ENCODE data around the gene DUSP7. TPM values are rescaled to one million over a fixed set of nuclear protein-coding genes. Genes with fewer than 3 reads are reported as not detected.
A peak's percentile ranks its signal among the peaks of the same experiment; 100 is the strongest.

DUSP7 gene
- total RNA-seq, 1 experiment from 2014 or later, result 18.8 TPM

GRCh38 chr3:52056968-52057811 is 819 bp upstream of the DUSP7 start (continued):
- TF ChIP-seq ERG (CRISPR knock-in tag; IDR thresholded peaks at IDR 0.05) (no peak), TCF7 (CRISPR knock-in tag; IDR thresholded peaks at IDR 0.05; ENCODE audit: low read depth) (no peak), TEAD4 (CRISPR knock-in tag; IDR thresholded peaks at IDR 0.05) (no peak), CBFB (CRISPR knock-in tag; IDR thresholded peaks at IDR 0.05; ENCODE audit: low read depth) (no peak), HMGXB4 (CRISPR knock-in tag; IDR thresholded peaks at IDR 0.05) (no peak), CREB1 (CRISPR knock-in tag; IDR thresholded peaks at IDR 0.05) (no peak), ZNF317 (CRISPR knock-in tag; IDR thresholded peaks at IDR 0.05; ENCODE audit: borderline replicate concordance, low read depth) (no peak), JAZF1 (CRISPR knock-in tag; IDR thresholded peaks at IDR 0.05) (no peak), RORB (CRISPR knock-in tag; IDR thresholded peaks at IDR 0.05) (no peak), ATF6 (CRISPR knock-in tag; IDR thresholded peaks at IDR 0.05) (no peak), AFF4 (CRISPR knock-in tag; IDR thresholded peaks at IDR 0.05; ENCODE audit: borderline replicate concordance) (no peak), MAX (CRISPR knock-in tag; IDR thresholded peaks at IDR 0.05) (peak; percentile 50), ZNF423 (CRISPR knock-in tag; IDR thresholded peaks at IDR 0.05) (no peak), JUN (CRISPR knock-in tag; IDR thresholded peaks at IDR 0.05) (no peak), E2F4 (CRISPR knock-in tag; IDR thresholded peaks at IDR 0.05; ENCODE audit: borderline replicate concordance, low read depth) (no peak), IRF2 (CRISPR knock-in tag; IDR thresholded peaks at IDR 0.05; ENCODE audit: borderline replicate concordance, low read depth) (no peak), ZNF121 (CRISPR knock-in tag; IDR thresholded peaks at IDR 0.05) (no peak), ZNF232 (CRISPR knock-in tag; IDR thresholded peaks at IDR 0.05) (no peak), IRF1 (CRISPR knock-in tag; IDR thresholded peaks at IDR 0.05) (no peak), ATF2 (CRISPR knock-in tag; IDR thresholded peaks at IDR 0.05; ENCODE audit: borderline replicate concordance, low read depth) (no peak), ATF3 (CRISPR knock-in tag; conservative IDR thresholded peaks at IDR 0.05) (no peak), ETV6 (CRISPR knock-in tag; IDR thresholded peaks at IDR 0.05) (no peak; the same call in 1 of the 2 replicates), FOXK1 (CRISPR knock-in tag; IDR thresholded peaks at IDR 0.05) (peak; percentile 53; the same call in 1 of the 2 replicates), ZNF138 (CRISPR knock-in tag; conservative IDR thresholded peaks at IDR 0.05) (no peak), FOXJ3 (CRISPR knock-in tag; IDR thresholded peaks at IDR 0.05; ENCODE audit: borderline replicate concordance) (no peak), NFYB (CRISPR knock-in tag; conservative IDR thresholded peaks at IDR 0.05; ENCODE audit: low read depth) (peak; percentile 86)

Measured in WTC11 (cell line).